Stimulated activated CD8-positive, alpha-beta memory T cell treated with anti-CD3 and anti-CD28 coated beads, Interleukin-4, amount 100 ng/mL, for 1 hour (primary cell): Measurements from ENCODE around the gene KSR2.

Experiments used
- DNase-seq, 2 donors: peaks; one replicate each; pipeline ENCODE4 v3.0.0-alpha.2; 2020; ENCODE audit warnings: low read depth in 2 of 2, low spot score in 1 of 2

Gene KSR2

DNA sequence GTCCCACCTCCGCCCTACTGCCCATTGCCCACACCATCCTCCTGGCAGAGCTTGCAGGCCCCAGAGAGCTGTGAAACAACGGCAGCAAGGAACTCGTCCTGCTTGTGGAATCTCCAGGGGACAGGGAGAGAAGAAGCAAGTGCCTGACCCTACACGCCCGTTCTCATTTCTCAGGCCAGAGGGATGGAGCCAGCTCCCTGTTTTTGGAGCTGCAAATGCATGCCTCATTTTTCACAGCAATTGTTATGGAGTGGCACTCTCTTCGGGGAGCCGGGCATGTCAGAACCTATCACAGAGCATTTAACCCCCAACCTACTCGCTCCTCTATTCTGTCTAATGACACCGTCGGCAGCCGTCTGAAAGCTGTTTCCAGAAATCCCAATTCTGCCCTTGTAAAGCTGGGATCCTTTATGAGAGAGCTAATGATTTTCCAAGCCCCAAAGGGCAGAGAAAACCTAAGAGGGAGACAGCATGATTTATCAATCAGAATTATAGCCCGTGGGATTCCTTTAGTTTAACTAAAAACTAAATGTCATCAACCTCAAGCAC is 385.0 kb downstream of the KSR2 start:
- no peak for DNase-seq

DNA sequence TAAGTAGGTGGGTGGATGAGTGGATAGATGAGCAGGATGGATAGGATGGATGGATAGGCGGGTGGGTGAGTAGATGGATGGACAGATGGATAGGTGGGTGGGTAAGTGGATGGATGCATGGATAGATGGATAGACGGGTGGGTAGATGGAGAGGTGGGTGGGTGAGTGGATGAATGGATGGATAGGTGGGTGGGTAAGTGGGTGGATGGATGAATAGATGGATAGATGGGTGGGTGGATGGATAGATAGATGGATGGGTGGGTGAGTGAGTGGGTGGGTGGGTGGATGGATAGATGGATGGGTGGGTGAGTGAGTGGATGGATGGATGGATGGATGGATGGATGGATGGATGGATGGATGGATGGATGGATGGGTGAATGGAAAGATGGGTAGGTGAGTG is 385.7 kb downstream of the KSR2 start:
- no peak for DNase-seq

DNA sequence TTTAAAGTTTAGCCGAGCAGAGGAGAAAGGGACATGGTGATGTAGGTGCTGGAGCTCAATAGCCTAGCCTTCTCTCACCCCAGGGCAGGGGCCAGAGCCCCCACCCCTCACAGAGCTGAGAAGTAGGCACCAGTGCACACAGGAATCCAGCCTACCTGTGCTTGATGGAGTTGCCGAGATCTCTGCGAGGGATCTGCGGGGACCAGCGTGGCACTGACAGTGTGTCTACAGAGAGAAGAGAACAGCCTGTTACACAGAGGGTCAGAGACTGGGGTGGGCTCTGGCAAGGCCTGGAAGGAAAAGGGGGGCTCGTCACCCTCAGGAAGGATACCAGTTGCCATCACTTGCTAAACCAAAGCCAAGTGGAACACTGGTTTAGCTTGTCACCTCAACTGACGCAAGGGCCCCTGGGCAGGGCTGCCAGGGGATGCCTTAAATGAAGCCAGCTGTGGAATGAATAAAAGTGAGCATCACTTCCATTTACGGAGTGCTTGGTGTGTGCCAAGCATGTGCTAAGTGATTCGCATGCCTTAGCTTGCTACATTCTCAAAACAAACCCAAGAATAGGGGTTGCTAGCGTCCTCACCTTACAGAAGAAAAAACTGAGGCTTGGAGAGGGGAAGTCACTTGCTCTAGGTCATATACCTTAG is 386.5 kb downstream of the KSR2 start:
- DNase-seq: no peak

- DNase-seq: no peak
Observed at GRCh38 chr12:117580718-117581062, 388.1 kb downstream of the KSR2 start.

DNA sequence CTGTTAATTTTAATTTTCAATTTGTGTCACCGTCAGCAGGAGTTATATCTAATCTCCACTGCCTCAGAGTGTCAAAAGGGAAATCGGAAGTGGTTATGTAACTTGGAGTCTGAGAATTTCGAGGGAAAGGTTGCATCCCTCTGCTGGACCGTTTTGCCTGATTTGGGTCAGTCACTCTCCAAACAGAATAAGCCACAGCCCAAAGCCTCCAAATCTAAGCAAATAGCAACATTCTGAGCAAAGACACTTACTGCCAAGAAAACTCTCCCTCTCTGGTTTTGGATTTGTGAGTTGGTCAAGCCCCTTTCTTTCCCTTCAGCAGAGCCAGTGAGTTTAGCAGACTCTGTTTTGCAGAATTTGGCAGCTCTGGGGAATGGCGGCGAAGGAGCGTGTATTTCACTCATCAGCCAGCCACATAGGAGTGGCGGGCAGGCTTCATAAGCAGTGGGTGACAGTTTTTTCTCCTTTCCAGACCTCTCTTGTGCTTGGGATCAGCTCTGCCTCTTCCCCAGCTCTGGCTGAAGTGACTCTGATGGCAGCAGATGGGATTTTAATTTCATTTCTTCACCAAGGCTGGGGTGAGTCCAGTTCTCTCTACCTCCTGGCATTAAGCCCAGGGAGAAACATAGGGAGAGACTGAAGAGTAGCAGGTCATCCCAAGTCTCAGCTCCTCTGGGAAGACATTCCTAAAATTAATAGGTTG is 388.6 kb downstream of the KSR2 start:
- no peak for DNase-seq

DNA sequence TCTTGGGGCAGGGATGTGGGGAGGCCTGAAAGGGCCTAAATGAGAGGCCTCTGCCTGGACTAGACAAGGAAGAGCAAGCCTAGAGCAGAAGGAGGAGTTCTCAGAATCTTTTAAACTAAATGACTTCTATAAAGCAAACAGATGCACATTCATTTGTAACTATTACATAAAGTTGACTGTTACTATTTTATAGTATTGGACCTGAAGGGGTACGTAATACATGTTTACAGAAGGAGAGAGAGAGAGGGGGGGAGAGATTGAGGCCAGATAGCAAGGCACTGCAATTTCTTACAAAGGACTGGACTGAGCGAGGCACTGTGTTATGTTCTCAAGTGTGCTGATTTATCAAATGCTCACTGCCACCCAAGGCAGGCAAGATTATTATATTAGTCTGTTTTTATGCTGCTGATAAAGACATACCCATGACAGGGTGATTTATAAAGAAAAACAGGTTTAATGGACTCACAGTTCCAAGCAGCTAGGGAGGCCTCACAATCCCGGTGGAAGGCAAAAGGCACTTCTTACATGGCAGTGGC is 391.6 kb downstream of the KSR2 start:
- no peak for DNase-seq

DNA sequence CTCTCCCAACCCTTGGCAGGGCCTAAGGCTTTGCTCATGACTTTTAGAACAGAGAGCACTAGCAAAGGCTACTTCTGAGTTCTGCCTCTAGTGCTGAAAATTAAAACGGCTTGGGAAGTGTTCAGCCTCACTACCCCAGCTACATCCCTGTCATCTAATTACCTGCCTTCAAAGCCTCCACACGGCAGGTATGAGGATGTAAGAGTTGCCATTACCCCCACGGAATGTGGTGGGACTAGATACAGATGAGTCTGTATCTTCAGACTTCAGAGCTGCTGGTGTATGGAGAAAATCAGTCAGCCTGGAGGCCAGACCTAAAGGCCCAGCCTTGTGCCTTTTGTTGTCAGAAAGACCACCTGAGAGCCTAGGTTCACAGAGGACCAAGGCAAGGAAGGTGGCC is 392.7 kb downstream of the KSR2 start:
- DNase-seq: no peak

DNA sequence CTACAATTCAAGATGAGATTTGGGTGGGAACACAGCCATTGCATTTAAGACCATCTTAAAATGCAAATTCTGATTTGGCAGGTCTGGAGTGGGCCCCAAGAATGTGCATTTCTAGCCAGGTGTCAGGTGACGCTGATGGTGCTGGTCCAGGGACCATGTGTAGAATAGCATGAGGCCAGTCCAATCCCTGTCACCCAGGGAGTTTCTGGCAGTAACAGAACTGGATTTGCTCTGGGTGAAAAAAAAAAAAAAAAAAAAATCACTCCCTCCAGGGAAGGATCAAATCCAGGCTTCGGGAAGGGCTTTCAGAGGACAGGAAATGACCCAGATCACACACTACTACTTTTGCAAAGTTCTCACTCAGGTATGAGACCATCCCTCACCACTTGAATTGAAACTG is 394.1 kb downstream of the KSR2 start:
- DNase-seq: no peak

GRCh38 chr12:117572755-117573154 is 396.0 kb downstream of the KSR2 start:
- no peak for DNase-seq

DNA sequence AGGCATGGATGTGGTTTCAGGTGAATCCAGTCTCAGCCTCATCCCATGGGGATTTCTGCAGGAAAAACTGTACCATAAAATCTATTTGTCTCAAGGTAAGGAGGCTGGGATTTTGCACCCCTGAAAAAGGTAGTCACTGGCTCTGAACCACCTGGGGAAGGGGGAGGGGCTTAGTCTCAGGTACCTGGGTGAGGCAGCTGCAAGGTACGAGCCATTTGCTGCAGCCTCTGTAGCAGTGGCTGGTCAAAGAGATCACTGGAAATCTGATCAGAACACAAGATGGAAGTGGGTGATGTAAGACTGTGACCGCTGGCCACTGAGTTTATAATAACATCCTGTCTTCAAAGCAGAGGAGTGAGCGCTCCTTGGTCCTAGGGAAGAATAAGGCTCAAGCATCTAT is 397.5 kb downstream of the KSR2 start:
- no peak for DNase-seq

GRCh38 chr12:117570608-117571007 is 398.2 kb downstream of the KSR2 start:
- no peak for DNase-seq

DNA sequence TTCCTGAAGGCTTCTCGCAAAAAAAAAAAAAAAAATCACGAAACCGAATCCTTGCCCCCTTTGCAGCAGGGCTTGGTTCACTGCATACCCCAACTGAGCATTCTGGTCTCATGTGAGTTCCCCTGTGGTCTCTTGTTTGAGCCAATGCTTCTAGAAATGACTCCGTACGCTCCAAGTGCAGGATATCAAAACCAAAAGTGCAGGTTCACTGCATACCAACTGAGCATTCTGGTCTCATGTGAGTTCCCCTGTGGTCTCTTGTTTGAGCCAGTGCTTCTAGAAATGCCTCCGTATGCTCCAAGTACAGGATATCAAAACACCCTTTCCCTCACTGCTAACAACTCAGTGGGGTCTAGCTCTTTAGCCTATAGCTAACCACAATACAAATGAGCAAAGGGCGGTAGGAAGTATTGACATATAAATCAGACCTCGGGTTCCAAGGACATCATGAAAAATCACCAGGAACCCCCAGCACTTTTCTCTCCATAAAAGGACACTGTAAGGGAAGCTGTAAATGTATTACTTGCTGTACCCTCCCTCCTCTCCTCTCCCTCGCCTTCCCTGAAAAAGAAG is 401.1 kb downstream of the KSR2 start:
- DNase-seq: no peak

- no peak for DNase-seq
Observed at GRCh38 chr12:117564881-117565280, 403.9 kb downstream of the KSR2 start.

GRCh38 chr12:117563706-117564105 is 405.1 kb downstream of the KSR2 start:
- no peak for DNase-seq

DNA sequence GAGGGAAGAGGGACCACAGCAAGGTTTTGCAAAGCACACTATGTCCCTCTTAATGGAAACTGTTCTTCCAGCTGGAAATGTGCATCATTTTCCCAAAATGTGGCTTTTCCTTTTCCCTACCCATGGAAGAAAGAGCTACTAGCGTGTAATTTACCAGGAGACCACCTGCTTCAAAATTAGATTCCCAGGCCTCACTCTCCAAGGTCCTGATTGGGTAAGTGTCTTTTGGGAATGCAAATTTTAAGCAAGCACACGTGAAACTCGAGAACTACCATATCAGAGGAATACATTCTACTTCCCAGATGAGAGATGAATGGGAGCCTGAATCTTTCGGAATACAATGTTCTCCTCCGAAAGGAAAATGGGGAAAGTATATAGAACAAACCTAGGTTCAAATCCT is 405.8 kb downstream of the KSR2 start:
- DNase-seq: no peak

DNA sequence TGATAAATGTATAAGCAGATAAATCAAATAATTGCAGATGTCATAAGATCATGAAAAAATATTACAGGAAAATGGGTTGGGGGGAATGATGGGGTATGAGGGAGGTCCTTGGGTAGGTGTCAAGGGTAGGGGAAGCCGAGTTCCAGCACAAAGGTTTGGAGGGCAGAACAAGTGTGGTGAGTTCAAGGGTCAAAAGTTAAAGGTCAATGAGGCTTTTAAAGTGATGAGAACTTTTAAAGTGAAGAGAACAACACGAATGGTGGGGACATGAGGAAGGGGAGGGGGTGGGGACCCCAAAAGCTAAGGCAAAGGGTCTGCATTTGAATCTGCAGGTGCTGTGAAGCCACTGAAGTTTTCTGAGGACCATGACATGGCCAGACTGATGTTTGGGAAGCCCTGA is 406.8 kb downstream of the KSR2 start:
- no peak for DNase-seq

DNA sequence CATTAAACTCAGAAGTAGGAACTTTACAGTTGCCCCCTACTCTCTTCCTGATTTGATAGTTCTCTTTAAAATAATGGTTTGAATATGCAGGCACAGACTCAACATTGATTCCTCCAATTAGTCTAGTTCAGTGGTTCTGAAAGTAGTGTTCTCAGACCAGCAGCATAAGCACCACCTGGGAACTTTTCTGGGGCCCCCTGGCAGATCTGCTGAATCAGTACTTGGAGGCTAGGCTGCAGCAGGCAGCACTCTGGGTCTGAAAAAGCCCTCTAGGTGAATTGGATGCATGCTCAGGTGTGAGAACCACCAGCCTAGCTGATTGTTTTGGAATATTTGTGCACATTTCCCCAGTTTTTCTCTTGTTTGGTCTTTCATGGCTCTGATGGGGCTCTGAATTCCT is 408.8 kb downstream of the KSR2 start:
- DNase-seq: no peak

DNA sequence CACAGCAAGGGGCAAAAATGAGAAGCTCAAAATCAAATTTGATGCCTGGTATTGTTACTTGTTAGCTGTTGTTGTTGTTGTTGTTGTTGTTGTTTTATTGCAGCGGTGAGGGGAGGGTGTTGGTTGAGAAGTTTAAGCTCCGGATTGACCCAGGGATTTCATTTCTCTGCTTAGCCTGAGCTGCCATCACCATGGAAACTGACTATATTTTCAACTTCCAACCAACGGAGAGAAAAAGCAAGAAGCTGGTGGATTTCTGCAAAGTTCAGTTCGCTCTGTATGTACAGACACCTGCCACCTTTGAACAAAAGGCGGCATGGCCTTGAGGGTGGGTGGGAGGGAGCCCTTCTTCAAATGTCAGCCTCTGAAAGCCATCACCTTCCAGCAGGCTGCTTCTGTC is 412.9 kb downstream of the KSR2 start:
- DNase-seq: no peak

DNA sequence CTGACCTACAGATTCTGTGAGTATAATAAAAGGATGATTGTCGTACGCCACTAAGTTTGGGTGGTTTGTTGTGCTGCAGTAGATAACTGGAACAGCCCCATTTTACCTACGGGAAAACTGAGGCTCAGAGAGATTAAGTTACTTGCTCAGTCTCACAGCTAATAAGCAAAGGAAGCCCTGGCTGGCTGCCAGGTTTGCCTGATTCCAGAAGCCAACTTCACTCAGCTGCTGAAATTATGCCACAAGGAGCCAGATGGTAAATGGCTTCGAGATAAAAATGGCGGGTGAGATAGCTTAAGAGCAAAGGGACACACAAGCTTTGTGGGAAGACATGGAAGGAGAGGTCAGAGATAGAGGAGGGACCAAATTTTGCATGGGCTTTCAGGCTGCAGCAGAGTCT is 415.8 kb downstream of the KSR2 start:
- no peak for DNase-seq

- no peak for DNase-seq
Observed at GRCh38 chr12:117551665-117552064, 417.1 kb downstream of the KSR2 start.

DNA sequence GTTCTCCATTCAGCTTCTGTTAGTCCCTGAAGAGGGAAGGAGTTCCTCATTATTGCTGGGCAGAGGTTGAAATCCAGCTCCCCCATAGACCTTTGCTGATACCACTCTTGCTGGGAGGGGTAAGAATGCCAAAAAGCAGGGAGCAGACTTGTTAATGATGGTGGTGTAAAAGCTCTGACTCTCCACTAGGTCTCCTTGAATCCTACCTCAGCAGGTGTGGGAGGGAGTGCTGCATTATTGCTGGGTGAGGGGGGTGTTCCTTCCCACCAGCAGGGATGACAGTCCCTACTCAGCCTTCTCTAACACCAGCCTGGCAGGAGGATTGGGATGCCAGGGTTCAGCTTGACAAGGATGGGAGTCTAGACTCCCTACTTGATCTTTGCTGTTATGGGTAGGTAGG is 421.6 kb downstream of the KSR2 start:
- DNase-seq: no peak

DNA sequence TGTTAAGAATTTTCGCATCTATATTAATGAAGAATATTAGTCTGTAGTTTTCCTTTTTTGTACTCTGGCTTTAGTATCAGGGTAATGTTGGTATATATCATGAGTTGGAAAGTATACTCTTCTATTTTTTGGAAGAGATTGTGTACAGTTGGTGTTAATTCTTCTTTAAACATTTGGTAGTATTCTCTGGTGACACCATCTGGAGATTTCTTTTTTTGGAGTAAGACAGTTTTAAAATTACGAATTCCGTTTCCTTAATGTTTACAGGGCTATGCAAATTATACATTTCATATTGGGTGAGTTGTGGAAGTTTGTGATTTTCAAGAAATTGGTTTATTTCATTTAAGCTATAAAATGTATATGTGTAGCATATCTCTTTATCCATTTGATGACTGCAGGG is 423.6 kb downstream of the KSR2 start:
- DNase-seq: no peak
